HepG2 (cell line): ENCODE data around the gene BIRC5. TPM values are rescaled to one million over a fixed set of nuclear protein-coding genes. Genes with fewer than 3 reads are reported as not detected.

Experiments
- ATAC-seq: fragments of 200-7000 bp; cut with Tn5 transposase; 3 replicates; pipeline ENCODE4 v1.9.1; 2020; ENCODE audit warnings: mild to moderate bottlenecking, moderate library complexity
- BruUV-seq: library from RNA; stranded (reverse); fragments of 400-500 nt; replicated peaks from 2 replicates; lab custom pipeline; 2021; lab: Mats Ljungman, UMichigan
- CTCF ChIA-PET: fragments of 300-600 bp; formaldehyde crosslinking; extraction: SDS; loops from one replicate; lab custom pipeline; 2021; ENCODE audit warnings: low total read pairs, inconsistent platforms, low intra/inter-chr PET ratio; lab: Yijun Ruan, JAX
- POLR2A ChIA-PET: fragments of 350-600 bp; sonication (Branson Sonifier 250); formaldehyde crosslinking; loops from one replicate; lab custom pipeline; 2020; ENCODE audit warnings: antibody characterized with exemption, inconsistent platforms; lab: Yijun Ruan, JAX
- DNase-seq: peaks from one replicate; pipeline ENCODE4 v3.0.0-alpha.2; 2015; ENCODE audit warnings: low spot score
- FAIRE-seq: peaks from 3 replicates; lab custom pipeline; 2011; peaks lifted over from hg19 to GRCh38; lab: Jason Lieb, UNC
- H2AFZ ChIP-seq: one replicate; pipeline ENCODE4 v1.6.1; 2011; ENCODE audit warnings: low read length, inconsistent platforms
- H3K27ac ChIP-seq: fragments of 300-600 bp; 3 replicates; pipeline ENCODE4 v1.8.0; 2011; ENCODE audit warnings: mixed run types, mild to moderate bottlenecking, mixed read lengths, low read length, inconsistent platforms; ENCODE audit not compliant: insufficient read depth; ENCODE audit errors: extremely low read length
- H3K27me3 ChIP-seq, 2 experiments: fragments of 200-600 bp in 1 of 2; 2 replicates in 1 of 2; 3 replicates in 1 of 2; pipeline versions ENCODE4 v1.6.0 to v1.8.0; 2011; ENCODE audit warnings: low read length in 2 of 2, mild to moderate bottlenecking in 2 of 2, moderate library complexity in 2 of 2, inconsistent platforms in 1 of 2; ENCODE audit not compliant: insufficient read depth in 2 of 2, control insufficient read depth in 1 of 2
- H3K36me3 ChIP-seq, 2 experiments: fragments of 200-600 bp in 1 of 2; replicated peaks in 1 of 2; 2 replicates in 1 of 2; 3 replicates in 1 of 2; pipeline versions ENCODE4 v1.5.1 to v1.8.0; 2011; ENCODE audit warnings: low read length in 2 of 2, inconsistent platforms in 1 of 2; ENCODE audit not compliant: insufficient read depth in 2 of 2, control insufficient read depth in 1 of 2
- H3K4me1 ChIP-seq: 2 replicates; pipeline ENCODE4 v1.5.1; 2012; ENCODE audit warnings: low read length, inconsistent platforms; ENCODE audit not compliant: insufficient read depth
- H3K4me2 ChIP-seq: 2 replicates; pipeline ENCODE4 v1.6.0; 2011; ENCODE audit warnings: low read depth, low read length, inconsistent platforms
- H3K4me3 ChIP-seq, 3 experiments: fragments of 200-600 bp in 1 of 3; sonication (generic), shearing (Covaris generic) in 1 of 3; replicated peaks in 1 of 3; 2 replicates each; pipeline ENCODE4 v1.5.1; 2011 to 2016; ENCODE audit warnings: low read length in 3 of 3, inconsistent platforms in 2 of 3, low read depth in 2 of 3, mild to moderate bottlenecking in 2 of 3, control low read depth in 1 of 3, mixed read lengths in 1 of 3; ENCODE audit not compliant: insufficient read depth in 1 of 3
- H3K79me2 ChIP-seq: one replicate; pipeline ENCODE4 v1.6.1; 2011; ENCODE audit warnings: low read length, inconsistent platforms; ENCODE audit not compliant: insufficient read depth
- H3K9ac ChIP-seq: 2 replicates; pipeline ENCODE4 v1.6.0; 2011; ENCODE audit warnings: mild to moderate bottlenecking, low read depth, low read length, inconsistent platforms; ENCODE audit not compliant: insufficient read depth
- H3K9me3 ChIP-seq: 2 replicates; pipeline ENCODE4 v1.5.1; 2012; ENCODE audit warnings: mild to moderate bottlenecking, low read length
- H4K20me1 ChIP-seq: 2 replicates; pipeline ENCODE4 v1.6.0; 2011; ENCODE audit warnings: inconsistent platforms, mild to moderate bottlenecking, low read length, moderate library complexity; ENCODE audit not compliant: insufficient read depth
- ZKSCAN1 ChIP-seq: fragments of 150-350 bp; IDR thresholded peaks from 2 replicates; pipeline ENCODE4 v1.6.1; 2014; ENCODE audit warnings: low read length
- ZNF768 ChIP-seq: sonication (generic); formaldehyde crosslinking; IDR thresholded peaks from 2 replicates; pipeline ENCODE4 v1.4.0; 2020; ENCODE audit warnings: missing genetic modification reagents
- WGBS: methylation state at CpG from one replicate; pipeline ENCODE4 v1.1.6; 2017; ENCODE audit warnings: low lambda C conversion rate; 5-methylcytosine and 5-hydroxymethylcytosine counted together
- in situ Hi-C: cut with HindIII; loops from 2 replicates; pipeline ENCODE4 v1.10.0; 2017; ENCODE audit warnings: low pct_unique_long_range_greater_than_20kb; ENCODE audit not compliant: extremely low pct_ligation_motif_present
- intact Hi-C: fragments of 100-400 bp; cut with micrococcal nuclease; formaldehyde crosslinking; loops from one replicate; pipeline ENCODE4 v1.10.0; 2022; ENCODE audit not compliant: unreplicated experiment
- polyA plus RNA-seq, 8 experiments: library from polyadenylated mRNA; depleted of rRNA in 3 of 8; stranded (reverse) in 7 of 8; unstranded in 1 of 8; fragments of >200 nt; fragmentation: Illumina TruSeq in 4 of 8; extraction: Trizol in 4 of 8; gene quantifications; 2 replicates each; pipeline versions ENCODE4 v1.2.1 to v1.2.3, GENCODE V29; 2011 to 2016; ENCODE audit warnings: low read depth in 4 of 8, missing spikeins in 1 of 8, mixed read lengths in 1 of 8; ENCODE audit not compliant: insufficient read depth in 1 of 8
- total RNA-seq, 5 experiments: library from RNA; depleted of rRNA; stranded (reverse); fragments of >200 nt; fragmentation: Illumina TruSeq; extraction: Trizol; gene quantifications; 2 replicates each; pipeline ENCODE4 v1.2.3, GENCODE V29; 2016; ENCODE audit warnings: low read depth in 1 of 5
- TF ChIP-seq, protein P1 (sequence below): sonication (generic); formaldehyde crosslinking; IDR thresholded peaks from 2 replicates; pipeline ENCODE4 v1.5.0; 2020; ENCODE audit warnings: mild to moderate bottlenecking, missing genetic modification reagents, borderline replicate concordance

The BIRC5 gene
- total and polyA plus RNA-seq, 2 of the 13 experiments (the other 11 are each of a cell fraction or from before 2014, with no cell fraction given), result 30.3 to 135 TPM

DNA sequence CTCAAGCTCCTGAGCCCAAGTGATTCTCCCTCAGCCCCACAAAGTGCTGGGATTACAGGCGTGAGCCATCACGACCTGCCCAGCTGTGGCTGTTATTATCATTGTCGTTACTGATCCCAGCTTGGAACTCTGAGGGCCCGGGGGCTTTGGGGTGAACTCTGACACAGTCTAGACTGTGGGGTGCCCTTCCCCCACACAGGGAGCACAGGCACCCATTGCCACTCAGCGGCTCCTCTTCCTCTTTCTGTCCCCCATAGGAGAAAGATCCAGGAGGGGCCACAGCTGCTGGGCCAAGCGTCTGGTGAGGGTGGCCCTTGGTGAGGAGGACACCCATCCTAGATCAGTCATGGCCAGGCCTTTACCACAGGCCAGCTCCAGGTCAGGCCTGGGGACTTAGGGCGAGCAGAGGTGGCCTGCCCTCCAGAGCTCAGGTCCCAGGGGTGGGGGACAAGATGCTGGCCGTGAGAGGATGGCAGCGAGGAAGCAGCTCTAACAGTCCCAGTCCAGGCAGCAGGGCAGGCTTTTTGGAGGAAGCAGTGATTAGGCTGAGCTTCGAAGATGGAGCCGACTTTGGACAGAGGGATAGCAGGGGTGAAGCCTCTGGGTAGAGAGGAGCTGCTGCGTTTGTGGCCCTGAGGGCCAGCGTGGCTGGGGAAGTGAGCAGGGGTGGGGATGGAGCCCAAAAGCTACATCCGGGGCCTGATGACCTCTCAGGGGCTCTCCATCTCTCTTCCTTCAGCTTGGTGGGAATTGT is 42.1 kb downstream of the BIRC5 start:
- Histone ChIP-seq H3K36me3 (no peaks in the 10 kb centered on the region), H3K27ac (no peak overlapping the region), H3K79me2 (no peaks in the 10 kb centered on the region), H3K4me2 (no peak overlapping the region; the same call in 1 of the 2 replicates), H3K4me1 (peaks cover 62% of the 10 kb centered on the region), H4K20me1 (no peaks in the 10 kb centered on the region), H3K27me3 (peaks cover 2 to 46% of the 10 kb centered on the region in 2 experiments; a peak in 4 of 5 replicates), H3K9me3 (no peaks in the 10 kb centered on the region), H3K9ac (no peak overlapping the region), H3K4me3 (no peak overlapping the region), H2AFZ (no peak overlapping the region)
- ATAC-seq (no peak), FAIRE-seq (no peak), DNase-seq (no peak)
- ChIA-PET CTCF (no interaction called here), POLR2A (no interaction called here)
- in situ Hi-C loops, result no loop called here
- intact Hi-C loops, result loop anchor here (10.0 kb wide), 1 partner anchor 59 kb away; no protein-coding TSS in a partner anchor
- peak; percentile 33; the same call in 1 of the 2 replicates for TF ChIP-seq ZNF768
- TF ChIP-seq, protein P1, sequence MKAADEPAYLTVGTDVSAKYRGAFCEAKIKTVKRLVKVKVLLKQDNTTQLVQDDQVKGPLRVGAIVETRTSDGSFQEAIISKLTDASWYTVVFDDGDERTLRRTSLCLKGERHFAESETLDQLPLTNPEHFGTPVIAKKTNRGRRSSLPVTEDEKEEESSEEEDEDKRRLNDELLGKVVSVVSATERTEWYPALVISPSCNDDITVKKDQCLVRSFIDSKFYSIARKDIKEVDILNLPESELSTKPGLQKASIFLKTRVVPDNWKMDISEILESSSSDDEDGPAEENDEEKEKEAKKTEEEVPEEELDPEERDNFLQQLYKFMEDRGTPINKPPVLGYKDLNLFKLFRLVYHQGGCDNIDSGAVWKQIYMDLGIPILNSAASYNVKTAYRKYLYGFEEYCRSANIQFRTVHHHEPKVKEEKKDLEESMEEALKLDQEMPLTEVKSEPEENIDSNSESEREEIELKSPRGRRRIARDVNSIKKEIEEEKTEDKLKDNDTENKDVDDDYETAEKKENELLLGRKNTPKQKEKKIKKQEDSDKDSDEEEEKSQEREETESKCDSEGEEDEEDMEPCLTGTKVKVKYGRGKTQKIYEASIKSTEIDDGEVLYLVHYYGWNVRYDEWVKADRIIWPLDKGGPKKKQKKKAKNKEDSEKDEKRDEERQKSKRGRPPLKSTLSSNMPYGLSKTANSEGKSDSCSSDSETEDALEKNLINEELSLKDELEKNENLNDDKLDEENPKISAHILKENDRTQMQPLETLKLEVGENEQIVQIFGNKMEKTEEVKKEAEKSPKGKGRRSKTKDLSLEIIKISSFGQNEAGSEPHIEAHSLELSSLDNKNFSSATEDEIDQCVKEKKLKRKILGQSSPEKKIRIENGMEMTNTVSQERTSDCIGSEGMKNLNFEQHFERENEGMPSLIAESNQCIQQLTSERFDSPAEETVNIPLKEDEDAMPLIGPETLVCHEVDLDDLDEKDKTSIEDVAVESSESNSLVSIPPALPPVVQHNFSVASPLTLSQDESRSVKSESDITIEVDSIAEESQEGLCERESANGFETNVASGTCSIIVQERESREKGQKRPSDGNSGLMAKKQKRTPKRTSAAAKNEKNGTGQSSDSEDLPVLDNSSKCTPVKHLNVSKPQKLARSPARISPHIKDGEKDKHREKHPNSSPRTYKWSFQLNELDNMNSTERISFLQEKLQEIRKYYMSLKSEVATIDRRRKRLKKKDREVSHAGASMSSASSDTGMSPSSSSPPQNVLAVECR (CRISPR knock-in tag), result peak; percentile 22; the same call in 1 of the 2 replicates
- no peak for TF ChIP-seq ZKSCAN1
- BruUV-seq, result no TSS peak
- WGBS, result 23% methylated on average over 12 of the region's 14 CpGs
